ENCODE measurements around the gene AGO3. TPM values are rescaled to one million over a fixed set of nuclear protein-coding genes. Genes with fewer than 3 reads are reported as not detected.

Gene AGO3
- total and polyA plus RNA-seq, 8 donors, result 1.9 to 33.8 (median 12.4) TPM

DNA sequence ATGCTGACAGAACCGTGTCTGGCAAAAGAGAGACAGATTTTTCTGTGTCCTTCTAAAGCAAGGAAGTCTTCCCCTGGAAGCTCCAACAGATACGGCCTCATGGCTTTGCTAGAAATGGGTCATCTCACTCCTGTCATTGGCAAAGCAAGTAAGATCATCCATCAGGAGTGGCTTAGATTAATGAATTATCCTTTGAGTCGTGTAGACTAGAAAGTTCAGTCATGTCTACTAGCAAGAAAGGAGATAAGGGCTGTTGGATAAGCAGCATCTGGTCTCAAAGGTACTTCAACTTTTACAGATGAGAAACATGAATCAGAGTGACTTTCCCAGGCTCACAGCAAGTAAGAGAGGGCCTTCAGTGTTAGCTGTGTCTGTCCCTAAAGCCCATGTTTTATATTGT is 3.4 kb upstream of the AGO3 start:
- 59 to 62% (median 62%) methylated on average over 3 of the region's 3 CpGs for WGBS, 5 donors

DNA sequence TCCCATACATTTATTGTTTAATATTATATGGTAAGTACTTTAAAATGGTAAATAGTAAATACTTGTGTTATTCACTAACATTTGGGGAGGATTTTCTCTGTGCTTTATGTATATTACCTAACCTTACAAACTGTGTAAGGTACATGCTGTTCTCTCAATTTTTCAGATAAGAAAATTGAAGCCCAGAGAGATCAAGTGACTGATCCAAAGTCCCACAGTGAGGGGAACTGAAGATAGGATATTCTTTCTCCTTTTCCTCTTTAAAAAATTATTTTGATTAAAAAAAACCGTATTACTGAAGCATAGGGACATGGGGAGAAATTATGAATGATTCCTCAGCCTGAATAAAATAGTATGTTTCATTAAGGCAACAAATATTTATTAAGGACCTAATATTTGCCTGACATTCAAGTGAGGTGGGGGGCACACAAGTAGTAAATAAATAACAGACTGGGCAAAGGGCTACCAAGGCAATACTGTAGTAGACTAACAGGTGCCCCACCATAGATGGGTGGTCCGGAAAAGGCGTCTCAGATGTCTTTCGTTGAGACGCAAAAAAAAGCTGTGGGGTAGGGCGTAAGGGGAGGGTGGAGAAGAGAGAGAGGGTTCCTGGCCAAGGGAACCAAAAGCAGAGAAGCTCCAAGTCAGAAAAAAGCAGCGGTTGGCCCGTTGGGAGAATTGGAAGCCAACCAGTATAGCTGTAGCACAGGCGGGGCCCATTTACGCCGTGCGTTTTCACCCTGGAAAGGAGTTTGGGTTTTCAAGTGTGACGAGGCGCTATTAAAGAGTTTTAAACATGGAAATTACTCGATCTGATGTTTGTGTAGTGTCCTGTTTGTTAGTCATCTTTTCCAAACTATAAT is 944 bp upstream of the AGO3 start:
- Histone ChIP-seq H3K4me3 (peak overlapping the region; percentile 71 to 95 (median 86)), H3K27ac (peak overlapping the region; percentile 94 to 99 (median 98)), H3K36me3 (no peaks in the 10 kb centered on the region), H3K27me3 (no peaks in the 10 kb centered on the region), H3K4me1 (peaks cover 0 to 54% (median 30%) of the 10 kb centered on the region in 4 donors), H3K9me3 (no peaks in the 10 kb centered on the region)
- DNase-seq, result peak; percentile 41 to 81
- TF ChIP-seq EP300 (IDR thresholded peaks at IDR 0.05), result no peak
- TF ChIP-seq POLR2A (IDR thresholded peaks at IDR 0.05), result no peak
- TF ChIP-seq, protein P1, sequence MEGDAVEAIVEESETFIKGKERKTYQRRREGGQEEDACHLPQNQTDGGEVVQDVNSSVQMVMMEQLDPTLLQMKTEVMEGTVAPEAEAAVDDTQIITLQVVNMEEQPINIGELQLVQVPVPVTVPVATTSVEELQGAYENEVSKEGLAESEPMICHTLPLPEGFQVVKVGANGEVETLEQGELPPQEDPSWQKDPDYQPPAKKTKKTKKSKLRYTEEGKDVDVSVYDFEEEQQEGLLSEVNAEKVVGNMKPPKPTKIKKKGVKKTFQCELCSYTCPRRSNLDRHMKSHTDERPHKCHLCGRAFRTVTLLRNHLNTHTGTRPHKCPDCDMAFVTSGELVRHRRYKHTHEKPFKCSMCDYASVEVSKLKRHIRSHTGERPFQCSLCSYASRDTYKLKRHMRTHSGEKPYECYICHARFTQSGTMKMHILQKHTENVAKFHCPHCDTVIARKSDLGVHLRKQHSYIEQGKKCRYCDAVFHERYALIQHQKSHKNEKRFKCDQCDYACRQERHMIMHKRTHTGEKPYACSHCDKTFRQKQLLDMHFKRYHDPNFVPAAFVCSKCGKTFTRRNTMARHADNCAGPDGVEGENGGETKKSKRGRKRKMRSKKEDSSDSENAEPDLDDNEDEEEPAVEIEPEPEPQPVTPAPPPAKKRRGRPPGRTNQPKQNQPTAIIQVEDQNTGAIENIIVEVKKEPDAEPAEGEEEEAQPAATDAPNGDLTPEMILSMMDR (IDR thresholded peaks at IDR 0.05), result peak in 1 of 7 experiments; percentile 5
- WGBS, 5 donors, result 1 to 2% (median 1%) methylated on average over 15 of the region's 15 CpGs
- intact Hi-C loops (cut with DNase I; ENCODE audit: low total_unique reads), result no loop called here

More for the DNA sequence above, 3.4 kb upstream of the AGO3 start:
- H3K4me1 ChIP-seq, result peaks cover 0 to 30% (median 18%) of the 10 kb centered on the region in 4 donors
- H3K27me3 ChIP-seq, result no peaks in the 10 kb centered on the region
- H3K36me3 ChIP-seq, result peaks cover 0 to 2% (median 1%) of the 10 kb centered on the region in 4 donors
- TF ChIP-seq EP300 (IDR thresholded peaks at IDR 0.05) (no peak), POLR2A (IDR thresholded peaks at IDR 0.05) (no peak), POLR2AphosphoS5 (IDR thresholded peaks at IDR 0.05) (no peak)
- TF ChIP-seq, protein P1 (IDR thresholded peaks at IDR 0.05), result no peak
- no peaks in the 10 kb centered on the region for H3K9me3 ChIP-seq
- no peak overlapping the region for H3K4me3 ChIP-seq
- no peak for DNase-seq
- intact Hi-C loops (cut with DNase I; ENCODE audit: low total_unique reads), result no loop called here
- no peak overlapping the region for H3K27ac ChIP-seq

DNA sequence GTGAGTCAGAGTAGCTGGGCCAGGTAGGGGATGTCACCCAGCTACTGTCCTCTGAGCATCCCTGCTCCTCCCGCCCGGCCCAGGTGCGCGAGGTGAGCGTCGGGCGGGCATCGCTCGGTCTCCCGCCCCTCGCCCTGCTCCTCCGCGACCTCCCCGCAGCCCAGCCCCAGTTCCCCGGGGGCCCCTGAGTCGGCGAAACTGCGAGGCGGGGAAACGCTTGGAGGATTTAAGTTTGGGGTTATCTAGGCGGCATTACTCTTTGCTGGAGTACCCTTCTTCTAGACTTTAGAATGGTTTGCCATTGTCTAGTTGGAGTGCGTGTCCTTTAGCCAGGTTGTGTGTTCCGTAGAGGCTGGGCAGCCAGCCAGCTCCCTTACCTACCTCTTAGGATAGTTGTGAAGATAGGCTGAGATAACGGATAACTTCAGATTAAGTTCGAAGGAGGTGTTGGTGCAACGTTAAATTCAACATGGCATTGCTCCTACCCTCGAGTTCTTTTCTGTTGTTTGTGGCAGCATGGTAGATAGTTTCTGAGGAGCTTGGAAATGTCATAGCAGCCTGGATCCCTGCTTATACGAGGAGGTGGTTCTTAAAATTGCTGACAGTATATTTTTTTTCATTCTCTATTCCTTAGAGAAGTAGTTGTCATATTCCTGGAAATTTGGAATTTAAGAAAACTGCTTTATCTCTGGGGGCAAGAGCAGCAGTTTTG is 697 bp downstream of the AGO3 start:
- intact Hi-C loops (cut with DNase I; ENCODE audit: low total_unique reads), result no loop called here
- Histone ChIP-seq H3K36me3 (no peaks in the 10 kb centered on the region), H3K4me1 (peaks cover 0 to 60% (median 40%) of the 10 kb centered on the region in 4 donors), H3K27me3 (no peaks in the 10 kb centered on the region), H3K27ac (peak overlapping the region; percentile 94 to 99 (median 98)), H3K4me3 (peak overlapping the region; percentile 71 to 95 (median 86)), H3K9me3 (no peaks in the 10 kb centered on the region)
- WGBS, 5 donors, result 0 to 1% (median 1%) methylated on average over 23 to 28 of the region's 28 CpGs
- peak; percentile 40 to 65 for DNase-seq
- TF ChIP-seq, protein P1 (IDR thresholded peaks at IDR 0.05), result no peak
- TF ChIP-seq POLR2A (IDR thresholded peaks at IDR 0.05) (no peak), EP300 (IDR thresholded peaks at IDR 0.05) (no peak), POLR2AphosphoS5 (IDR thresholded peaks at IDR 0.05) (no peak)

DNA sequence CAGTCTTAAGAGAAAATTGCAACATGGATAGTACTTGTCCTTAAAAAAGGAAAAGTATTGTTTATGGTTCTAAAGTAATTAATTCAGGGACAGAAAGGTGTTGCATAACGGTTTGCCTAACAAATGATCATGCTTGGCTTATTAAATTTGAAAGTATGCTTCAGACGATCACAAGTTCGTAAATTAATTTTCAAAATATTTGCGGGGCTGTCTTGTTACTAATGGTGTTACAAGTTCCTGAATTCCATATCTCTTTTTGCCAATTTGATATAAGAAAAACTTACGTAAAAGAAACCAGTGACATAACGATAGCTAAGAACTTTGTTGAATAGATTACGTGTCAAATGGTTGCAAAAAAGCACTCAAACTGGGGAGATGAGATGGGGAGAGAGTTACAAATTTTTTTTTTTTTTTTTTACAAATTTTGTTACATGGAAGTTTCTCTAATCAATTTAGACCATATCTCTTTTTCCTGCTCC is 1.3 kb downstream of the AGO3 start:
- DNase-seq, result no peak
- intact Hi-C loops (cut with DNase I; ENCODE audit: low total_unique reads), result no loop called here
- Histone ChIP-seq H3K36me3 (no peaks in the 10 kb centered on the region), H3K27ac (peak overlapping the region in 3 of 5 donors; percentile 94 to 99 (median 98)), H3K27me3 (no peaks in the 10 kb centered on the region), H3K9me3 (no peaks in the 10 kb centered on the region), H3K4me1 (peaks cover 0 to 62% (median 41%) of the 10 kb centered on the region in 4 donors), H3K4me3 (peak overlapping the region; percentile 71 to 95 (median 86))
- WGBS, 5 donors, result 35 to 45% (median 40%) methylated on average over 7 of the region's 7 CpGs
- no peak for TF ChIP-seq POLR2A (IDR thresholded peaks at IDR 0.05)
- TF ChIP-seq, protein P1 (IDR thresholded peaks at IDR 0.05), result no peak
- no peak for TF ChIP-seq EP300 (IDR thresholded peaks at IDR 0.05)
- TF ChIP-seq POLR2AphosphoS5 (IDR thresholded peaks at IDR 0.05), result no peak
